C4-2B (cell line): ENCODE results near the gene SHISA7.

ENCODE experiments used
- ZFX ChIP-seq: fragments of 450-650 bp; IDR thresholded peaks from 2 replicates; pipeline ENCODE4 v1.6.1; 2017
- TF ChIP-seq, protein P1 (sequence below): fragments of 450-650 bp; conservative IDR thresholded peaks from 2 replicates; pipeline ENCODE4 v1.5.1; 2017; ENCODE audit warnings: mild to moderate bottlenecking

DNA sequence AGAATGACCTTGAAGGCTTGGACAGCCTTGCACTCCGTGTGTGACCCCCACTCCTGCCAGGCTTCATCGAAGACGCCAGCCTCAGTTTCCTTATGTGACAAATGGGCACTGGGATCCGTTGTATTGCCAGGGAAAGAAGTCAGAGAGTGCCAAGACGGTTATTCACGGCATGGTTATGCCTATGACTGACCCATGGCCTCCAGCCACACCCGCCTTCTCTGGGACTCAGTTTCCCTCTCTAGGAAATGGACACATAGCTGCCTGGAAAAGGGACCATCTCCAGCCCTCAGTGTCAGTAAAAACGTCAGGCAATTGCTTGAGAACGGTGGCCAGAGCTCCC, 34.6 kb downstream of the SHISA7 start:
- TF ChIP-seq, protein P1, sequence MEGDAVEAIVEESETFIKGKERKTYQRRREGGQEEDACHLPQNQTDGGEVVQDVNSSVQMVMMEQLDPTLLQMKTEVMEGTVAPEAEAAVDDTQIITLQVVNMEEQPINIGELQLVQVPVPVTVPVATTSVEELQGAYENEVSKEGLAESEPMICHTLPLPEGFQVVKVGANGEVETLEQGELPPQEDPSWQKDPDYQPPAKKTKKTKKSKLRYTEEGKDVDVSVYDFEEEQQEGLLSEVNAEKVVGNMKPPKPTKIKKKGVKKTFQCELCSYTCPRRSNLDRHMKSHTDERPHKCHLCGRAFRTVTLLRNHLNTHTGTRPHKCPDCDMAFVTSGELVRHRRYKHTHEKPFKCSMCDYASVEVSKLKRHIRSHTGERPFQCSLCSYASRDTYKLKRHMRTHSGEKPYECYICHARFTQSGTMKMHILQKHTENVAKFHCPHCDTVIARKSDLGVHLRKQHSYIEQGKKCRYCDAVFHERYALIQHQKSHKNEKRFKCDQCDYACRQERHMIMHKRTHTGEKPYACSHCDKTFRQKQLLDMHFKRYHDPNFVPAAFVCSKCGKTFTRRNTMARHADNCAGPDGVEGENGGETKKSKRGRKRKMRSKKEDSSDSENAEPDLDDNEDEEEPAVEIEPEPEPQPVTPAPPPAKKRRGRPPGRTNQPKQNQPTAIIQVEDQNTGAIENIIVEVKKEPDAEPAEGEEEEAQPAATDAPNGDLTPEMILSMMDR, result no peak
- TF ChIP-seq ZFX, result no peak
